ENCODE results near the gene MAPK8IP2. TPM values are rescaled to one million over a fixed set of nuclear protein-coding genes. Genes with fewer than 3 reads are reported as not detected.

MAPK8IP2 gene
- total and polyA plus RNA-seq, 2 of the 13 experiments (the other 11 are each of a cell fraction or from before 2014, with no cell fraction given) = 1.3 to 2.6 TPM

DNA sequence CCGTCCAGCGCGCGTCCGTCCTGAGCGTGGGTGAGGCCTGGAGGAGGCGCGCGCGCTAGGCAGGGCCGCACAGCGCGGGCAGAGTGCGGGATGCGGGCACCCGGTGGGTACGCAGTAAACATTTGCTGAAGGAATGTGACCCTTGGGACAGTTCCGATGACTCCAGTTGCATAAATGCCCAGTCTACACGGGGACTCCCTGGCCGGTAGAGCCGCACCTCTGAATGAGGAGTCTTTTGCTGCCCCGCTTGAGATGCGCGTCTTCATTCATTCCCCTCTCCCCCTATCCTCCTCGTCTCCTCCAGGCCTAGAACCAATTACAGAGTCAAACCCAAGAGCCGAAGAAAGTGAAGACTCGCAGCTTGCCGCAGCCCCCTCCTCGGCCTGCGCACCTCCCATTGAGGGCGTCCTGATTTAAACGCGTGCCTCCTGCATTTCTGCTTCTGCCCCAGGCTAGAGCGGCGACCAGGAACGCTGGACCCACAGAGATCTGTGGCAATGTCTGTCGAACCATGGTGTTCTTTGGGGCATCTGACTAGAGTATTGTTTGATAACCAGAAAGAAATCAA lies 17.2 kb upstream of the MAPK8IP2 start (continued):
- TF ChIP-seq, protein P1, sequence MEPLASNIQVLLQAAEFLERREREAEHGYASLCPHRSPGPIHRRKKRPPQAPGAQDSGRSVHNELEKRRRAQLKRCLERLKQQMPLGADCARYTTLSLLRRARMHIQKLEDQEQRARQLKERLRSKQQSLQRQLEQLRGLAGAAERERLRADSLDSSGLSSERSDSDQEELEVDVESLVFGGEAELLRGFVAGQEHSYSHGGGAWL (CRISPR knock-in tag; IDR thresholded peaks at IDR 0.05) = 0 out of 2 replicates have a peak, but pooled peaks have one; percentile 3
- TF ChIP-seq, protein P2, sequence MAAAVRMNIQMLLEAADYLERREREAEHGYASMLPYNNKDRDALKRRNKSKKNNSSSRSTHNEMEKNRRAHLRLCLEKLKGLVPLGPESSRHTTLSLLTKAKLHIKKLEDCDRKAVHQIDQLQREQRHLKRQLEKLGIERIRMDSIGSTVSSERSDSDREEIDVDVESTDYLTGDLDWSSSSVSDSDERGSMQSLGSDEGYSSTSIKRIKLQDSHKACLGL (CRISPR knock-in tag; IDR thresholded peaks at IDR 0.05) = 0 out of 2 replicates have a peak, but pooled peaks have one; percentile 10
- TF ChIP-seq, protein P3, sequence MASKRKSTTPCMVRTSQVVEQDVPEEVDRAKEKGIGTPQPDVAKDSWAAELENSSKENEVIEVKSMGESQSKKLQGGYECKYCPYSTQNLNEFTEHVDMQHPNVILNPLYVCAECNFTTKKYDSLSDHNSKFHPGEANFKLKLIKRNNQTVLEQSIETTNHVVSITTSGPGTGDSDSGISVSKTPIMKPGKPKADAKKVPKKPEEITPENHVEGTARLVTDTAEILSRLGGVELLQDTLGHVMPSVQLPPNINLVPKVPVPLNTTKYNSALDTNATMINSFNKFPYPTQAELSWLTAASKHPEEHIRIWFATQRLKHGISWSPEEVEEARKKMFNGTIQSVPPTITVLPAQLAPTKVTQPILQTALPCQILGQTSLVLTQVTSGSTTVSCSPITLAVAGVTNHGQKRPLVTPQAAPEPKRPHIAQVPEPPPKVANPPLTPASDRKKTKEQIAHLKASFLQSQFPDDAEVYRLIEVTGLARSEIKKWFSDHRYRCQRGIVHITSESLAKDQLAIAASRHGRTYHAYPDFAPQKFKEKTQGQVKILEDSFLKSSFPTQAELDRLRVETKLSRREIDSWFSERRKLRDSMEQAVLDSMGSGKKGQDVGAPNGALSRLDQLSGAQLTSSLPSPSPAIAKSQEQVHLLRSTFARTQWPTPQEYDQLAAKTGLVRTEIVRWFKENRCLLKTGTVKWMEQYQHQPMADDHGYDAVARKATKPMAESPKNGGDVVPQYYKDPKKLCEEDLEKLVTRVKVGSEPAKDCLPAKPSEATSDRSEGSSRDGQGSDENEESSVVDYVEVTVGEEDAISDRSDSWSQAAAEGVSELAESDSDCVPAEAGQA (IDR thresholded peaks at IDR 0.05; ENCODE audit: low read depth) = no peak
- TF ChIP-seq, protein P3 (CRISPR knock-in tag; IDR thresholded peaks at IDR 0.05; ENCODE audit: borderline replicate concordance) = no peak
- TF ChIP-seq ZNF761 (CRISPR knock-in tag; conservative IDR thresholded peaks at IDR 0.05) = peak; percentile 37; the same call in 1 of the 2 replicates
- no peak for TF ChIP-seq GFI1 (CRISPR knock-in tag; IDR thresholded peaks at IDR 0.05; ENCODE audit: borderline replicate concordance)
- peak; percentile 42; the same call in 1 of the 2 replicates for TF ChIP-seq ZNF768 (CRISPR knock-in tag; IDR thresholded peaks at IDR 0.05)
- no peak for TF ChIP-seq ZNF839 (CRISPR knock-in tag; IDR thresholded peaks at IDR 0.05; ENCODE audit: borderline replicate concordance)
- TF ChIP-seq, protein P4, sequence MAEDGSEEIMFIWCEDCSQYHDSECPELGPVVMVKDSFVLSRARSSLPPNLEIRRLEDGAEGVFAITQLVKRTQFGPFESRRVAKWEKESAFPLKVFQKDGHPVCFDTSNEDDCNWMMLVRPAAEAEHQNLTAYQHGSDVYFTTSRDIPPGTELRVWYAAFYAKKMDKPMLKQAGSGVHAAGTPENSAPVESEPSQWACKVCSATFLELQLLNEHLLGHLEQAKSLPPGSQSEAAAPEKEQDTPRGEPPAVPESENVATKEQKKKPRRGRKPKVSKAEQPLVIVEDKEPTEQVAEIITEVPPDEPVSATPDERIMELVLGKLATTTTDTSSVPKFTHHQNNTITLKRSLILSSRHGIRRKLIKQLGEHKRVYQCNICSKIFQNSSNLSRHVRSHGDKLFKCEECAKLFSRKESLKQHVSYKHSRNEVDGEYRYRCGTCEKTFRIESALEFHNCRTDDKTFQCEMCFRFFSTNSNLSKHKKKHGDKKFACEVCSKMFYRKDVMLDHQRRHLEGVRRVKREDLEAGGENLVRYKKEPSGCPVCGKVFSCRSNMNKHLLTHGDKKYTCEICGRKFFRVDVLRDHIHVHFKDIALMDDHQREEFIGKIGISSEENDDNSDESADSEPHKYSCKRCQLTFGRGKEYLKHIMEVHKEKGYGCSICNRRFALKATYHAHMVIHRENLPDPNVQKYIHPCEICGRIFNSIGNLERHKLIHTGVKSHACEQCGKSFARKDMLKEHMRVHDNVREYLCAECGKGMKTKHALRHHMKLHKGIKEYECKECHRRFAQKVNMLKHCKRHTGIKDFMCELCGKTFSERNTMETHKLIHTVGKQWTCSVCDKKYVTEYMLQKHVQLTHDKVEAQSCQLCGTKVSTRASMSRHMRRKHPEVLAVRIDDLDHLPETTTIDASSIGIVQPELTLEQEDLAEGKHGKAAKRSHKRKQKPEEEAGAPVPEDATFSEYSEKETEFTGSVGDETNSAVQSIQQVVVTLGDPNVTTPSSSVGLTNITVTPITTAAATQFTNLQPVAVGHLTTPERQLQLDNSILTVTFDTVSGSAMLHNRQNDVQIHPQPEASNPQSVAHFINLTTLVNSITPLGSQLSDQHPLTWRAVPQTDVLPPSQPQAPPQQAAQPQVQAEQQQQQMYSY (CRISPR knock-in tag; IDR thresholded peaks at IDR 0.05) = no peak
- peak; percentile 27; the same call in 1 of the 2 replicates for TF ChIP-seq ZSCAN31 (CRISPR knock-in tag; IDR thresholded peaks at IDR 0.05; ENCODE audit: low read depth)
- peak; percentile 18; the same call in 1 of the 2 replicates for TF ChIP-seq ARNTL (CRISPR knock-in tag; IDR thresholded peaks at IDR 0.05)
- TF ChIP-seq, protein P5, sequence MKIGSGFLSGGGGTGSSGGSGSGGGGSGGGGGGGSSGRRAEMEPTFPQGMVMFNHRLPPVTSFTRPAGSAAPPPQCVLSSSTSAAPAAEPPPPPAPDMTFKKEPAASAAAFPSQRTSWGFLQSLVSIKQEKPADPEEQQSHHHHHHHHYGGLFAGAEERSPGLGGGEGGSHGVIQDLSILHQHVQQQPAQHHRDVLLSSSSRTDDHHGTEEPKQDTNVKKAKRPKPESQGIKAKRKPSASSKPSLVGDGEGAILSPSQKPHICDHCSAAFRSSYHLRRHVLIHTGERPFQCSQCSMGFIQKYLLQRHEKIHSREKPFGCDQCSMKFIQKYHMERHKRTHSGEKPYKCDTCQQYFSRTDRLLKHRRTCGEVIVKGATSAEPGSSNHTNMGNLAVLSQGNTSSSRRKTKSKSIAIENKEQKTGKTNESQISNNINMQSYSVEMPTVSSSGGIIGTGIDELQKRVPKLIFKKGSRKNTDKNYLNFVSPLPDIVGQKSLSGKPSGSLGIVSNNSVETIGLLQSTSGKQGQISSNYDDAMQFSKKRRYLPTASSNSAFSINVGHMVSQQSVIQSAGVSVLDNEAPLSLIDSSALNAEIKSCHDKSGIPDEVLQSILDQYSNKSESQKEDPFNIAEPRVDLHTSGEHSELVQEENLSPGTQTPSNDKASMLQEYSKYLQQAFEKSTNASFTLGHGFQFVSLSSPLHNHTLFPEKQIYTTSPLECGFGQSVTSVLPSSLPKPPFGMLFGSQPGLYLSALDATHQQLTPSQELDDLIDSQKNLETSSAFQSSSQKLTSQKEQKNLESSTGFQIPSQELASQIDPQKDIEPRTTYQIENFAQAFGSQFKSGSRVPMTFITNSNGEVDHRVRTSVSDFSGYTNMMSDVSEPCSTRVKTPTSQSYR (CRISPR knock-in tag; IDR thresholded peaks at IDR 0.05; ENCODE audit: borderline replicate concordance) = no peak
